Measurements from ENCODE around the gene RSRC2.
"Not testable (repeated sequence)": the region's sequence is repeated elsewhere in the genome, so short reads cannot be mapped to it uniquely, and the experiment has no call there.

The RSRC2 gene
- 192 to 470 reads per million in 2 donors for total RNA-seq

- DNase-seq, result peak; percentile 94
These were observed at the start of gene RSRC2, which contains the start of gene KNTC1 for GRCh38 chr12:122526683-122527477. TSS of gene RSRC2 (minus strand) at chr12:122526936. CDS start at chr12:122526853, 83 bp downstream. TSS of gene KNTC1 (plus strand) at chr12:122527249. CDS start at chr12:122530064, 2,815 bp downstream.

GRCh38 chr12:122571821-122572220 lies 45.1 kb upstream of the RSRC2 start:
- no peak for DNase-seq

- DNase-seq, result not testable (repeated sequence)
These were observed 43.3 kb upstream of the RSRC2 start for GRCh38 chr12:122570006-122570405.

GRCh38 chr12:122569288-122569687 lies 42.6 kb upstream of the RSRC2 start:
- no peak for DNase-seq

- not testable (repeated sequence) for DNase-seq
These were observed 40.1 kb upstream of the RSRC2 start for GRCh38 chr12:122566816-122567215.

- no peak for DNase-seq
These were observed 36.6 kb upstream of the RSRC2 start for GRCh38 chr12:122563361-122563760.

GRCh38 chr12:122560138-122560537 lies 33.4 kb upstream of the RSRC2 start:
- no peak for DNase-seq

GRCh38 chr12:122558745-122559641 lies 32.3 kb upstream of the RSRC2 start:
- DNase-seq, result no peak

- DNase-seq, result no peak
These were observed 20.6 kb upstream of the RSRC2 start for GRCh38 chr12:122547330-122547729.

- DNase-seq, result no peak
These were observed 19.1 kb upstream of the RSRC2 start for GRCh38 chr12:122545855-122546254.

- no peak for DNase-seq
These were observed 17.8 kb upstream of the RSRC2 start for GRCh38 chr12:122544537-122544936.

GRCh38 chr12:122538496-122538895 lies 11.8 kb upstream of the RSRC2 start:
- no peak for DNase-seq

GRCh38 chr12:122537021-122537420 lies 10.3 kb upstream of the RSRC2 start:
- DNase-seq, result no peak

- no peak for DNase-seq
These were observed 7.1 kb upstream of the RSRC2 start for GRCh38 chr12:122533856-122534255.

- no peak for DNase-seq
These were observed 2.3 kb upstream of the RSRC2 start for GRCh38 chr12:122528992-122529391.

GRCh38 chr12:122528582-122528981 lies 1.8 kb upstream of the RSRC2 start:
- DNase-seq, result no peak

GRCh38 chr12:122527478-122527944 lies 775 bp upstream of the RSRC2 start:
- DNase-seq, result no peak

GRCh38 chr12:122523846-122524718 lies 2.7 kb downstream of the RSRC2 start:
- no peak for DNase-seq

GRCh38 chr12:122523280-122523679 lies 3.5 kb downstream of the RSRC2 start:
- DNase-seq, result no peak

- no peak for DNase-seq
These were observed 6.1 kb downstream of the RSRC2 start for GRCh38 chr12:122520676-122521075.

GRCh38 chr12:122519418-122519817 lies 7.3 kb downstream of the RSRC2 start:
- DNase-seq, result no peak

GRCh38 chr12:122518908-122519307 lies 7.8 kb downstream of the RSRC2 start:
- no peak for DNase-seq

Data from T-helper 9 cell (primary cell).